H1 (cell line): ENCODE measurements around the gene MOB3B. TPM values are rescaled to one million over a fixed set of nuclear protein-coding genes. Genes with fewer than 3 reads are reported as not detected.

Source experiments
- CTCF ChIA-PET: fragments of 300-600 bp; sonication (Branson Sonifier 250); formaldehyde crosslinking; loops from one replicate; lab custom pipeline; 2021; ENCODE audit not compliant: partially characterized antibody; lab: Charles Lee
- POLR2A ChIA-PET: fragments of 300-600 bp; sonication (Branson Sonifier 250); formaldehyde crosslinking; loops from one replicate; lab custom pipeline; 2021; ENCODE audit warnings: inconsistent platforms; ENCODE audit not compliant: partially characterized antibody; lab: Charles Lee
- DNase-seq, 2 experiments: peaks; one replicate each; pipeline versions ENCODE4 v3.0.0 to v3.0.0-alpha.2; 2010 to 2022; ENCODE audit warnings: low spot score in 2 of 2, low read depth in 1 of 2, mixed read lengths in 1 of 2
- FAIRE-seq: peaks from 2 replicates; lab custom pipeline; 2011; peaks lifted over from hg19 to GRCh38; lab: Jason Lieb, UNC
- H2AFZ ChIP-seq: 2 replicates; pipeline ENCODE4 v1.8.1; 2012; ENCODE audit warnings: low read length, inconsistent platforms
- H2AK5ac ChIP-seq: 2 replicates; pipeline ENCODE4 v1.6.1; 2013; ENCODE audit warnings: low read depth, low read length
- H2BK120ac ChIP-seq: replicated peaks from 2 replicates; pipeline ENCODE3; 2013; ENCODE audit warnings: low read depth, low read length, inconsistent platforms
- H2BK12ac ChIP-seq: 2 replicates; pipeline ENCODE4 v1.6.1; 2013; ENCODE audit warnings: low read depth, low read length
- H2BK15ac ChIP-seq: 2 replicates; pipeline ENCODE4 v1.6.1; 2013; ENCODE audit warnings: low read length
- H2BK20ac ChIP-seq: 2 replicates; pipeline ENCODE4 v1.6.1; 2013; ENCODE audit warnings: low read length
- H2BK5ac ChIP-seq: 2 replicates; pipeline ENCODE4 v1.6.1; 2013; ENCODE audit warnings: low read depth, low read length
- H3K14ac ChIP-seq: 2 replicates; pipeline ENCODE4 v1.6.1; 2013; ENCODE audit warnings: inconsistent platforms; ENCODE audit not compliant: insufficient read length
- H3K18ac ChIP-seq: 2 replicates; pipeline ENCODE4 v1.6.1; 2013; ENCODE audit warnings: low read length; ENCODE audit errors: extremely low read depth
- H3K23ac ChIP-seq: 2 replicates; pipeline ENCODE4 v1.6.1; 2013; ENCODE audit warnings: inconsistent platforms; ENCODE audit not compliant: insufficient read length
- H3K23me2 ChIP-seq: 2 replicates; pipeline ENCODE4 v1.6.1; 2013; ENCODE audit warnings: low read depth, low read length
- H3K27ac ChIP-seq: 2 replicates; pipeline ENCODE4 v1.6.1; 2011; ENCODE audit warnings: low read depth, low read length, inconsistent platforms
- H3K27me3 ChIP-seq, 4 experiments: replicated peaks in 1 of 4; 1 replicate in 1 of 4; 2 replicates in 3 of 4; pipeline versions ENCODE4 v1.6.1 to v1.8.1; 2011 to 2013; ENCODE audit warnings: low read length in 3 of 4, mild to moderate bottlenecking in 3 of 4, inconsistent platforms in 2 of 4, mixed read lengths in 2 of 4, moderate library complexity in 1 of 4; ENCODE audit not compliant: control insufficient read depth in 3 of 4, insufficient read depth in 3 of 4; ENCODE audit errors: extremely low read depth in 1 of 4
- H3K36me3 ChIP-seq, 4 experiments: 2 replicates each; pipeline versions ENCODE4 v1.6.1 to v1.8.1; 2011 to 2013; ENCODE audit warnings: mild to moderate bottlenecking in 4 of 4, low read length in 3 of 4, moderate library complexity in 2 of 4, control low read depth in 1 of 4, inconsistent platforms in 1 of 4; ENCODE audit not compliant: insufficient read depth in 4 of 4, control insufficient read depth in 2 of 4
- H3K4ac ChIP-seq: replicated peaks from 2 replicates; pipeline ENCODE3; 2013; ENCODE audit warnings: low read length, low read depth, mixed read lengths, inconsistent platforms; ENCODE audit not compliant: insufficient read length
- H3K4me1 ChIP-seq, 4 experiments: replicated peaks in 1 of 4; 1 replicate in 1 of 4; 2 replicates in 3 of 4; pipeline versions ENCODE4 v1.6.1 to v1.8.1; 2011 to 2013; ENCODE audit warnings: low read length in 3 of 4, inconsistent platforms in 2 of 4, mixed read lengths in 1 of 4; ENCODE audit not compliant: insufficient read depth in 4 of 4, control insufficient read depth in 3 of 4
- H3K4me2 ChIP-seq, 2 experiments: 2 replicates each; pipeline versions ENCODE4 v1.6.1 to v1.8.1; 2011 to 2013; ENCODE audit warnings: low read depth in 2 of 2, low read length in 2 of 2, control low read depth in 1 of 2, inconsistent platforms in 1 of 2, mild to moderate bottlenecking in 1 of 2; ENCODE audit not compliant: insufficient read depth in 1 of 2
- H3K4me3 ChIP-seq, 4 experiments: fragments of 200-600, 300-600 bp in 1 of 4; sonication (generic), shearing (Covaris generic), sonication (Bioruptor Twin) in 1 of 4; 2 replicates each; pipeline versions ENCODE4 v1.5.1 to v1.8.1; 2011 to 2016; ENCODE audit warnings: low read length in 4 of 4, low read depth in 3 of 4, control low read depth in 2 of 4, inconsistent platforms in 2 of 4, mild to moderate bottlenecking in 2 of 4, mixed read lengths in 1 of 4, moderate library complexity in 1 of 4; ENCODE audit not compliant: insufficient read depth in 2 of 4; ENCODE audit errors: extremely low read depth in 1 of 4
- H3K56ac ChIP-seq: replicated peaks from 2 replicates; pipeline ENCODE3; 2013; ENCODE audit warnings: low read depth, mild to moderate bottlenecking, mixed read lengths, low read length, inconsistent platforms; ENCODE audit not compliant: insufficient read length
- H3K79me1 ChIP-seq: 2 replicates; pipeline ENCODE4 v1.6.1; 2013; ENCODE audit warnings: low read depth, low read length, control low read depth
- H3K79me2 ChIP-seq, 2 experiments: 2 replicates each; pipeline versions ENCODE4 v1.6.1 to v1.8.1; 2012 to 2013; ENCODE audit warnings: low read length in 2 of 2, mild to moderate bottlenecking in 2 of 2, inconsistent platforms in 1 of 2; ENCODE audit not compliant: insufficient read depth in 2 of 2, control insufficient read depth in 1 of 2
- H3K9ac ChIP-seq, 4 experiments: replicated peaks in 1 of 4; 1 replicate in 1 of 4; 2 replicates in 3 of 4; pipeline versions ENCODE4 v1.6.1 to v1.8.1; 2011 to 2013; ENCODE audit warnings: low read depth in 3 of 4, low read length in 3 of 4, control low read depth in 2 of 4, mild to moderate bottlenecking in 2 of 4, moderate library complexity in 2 of 4, inconsistent platforms in 1 of 4; ENCODE audit errors: extremely low read depth in 1 of 4
- H3K9me3 ChIP-seq, 2 experiments: 2 replicates each; pipeline versions ENCODE4 v1.6.1 to v1.8.1; 2012 to 2013; ENCODE audit warnings: mild to moderate bottlenecking in 2 of 2, moderate library complexity in 2 of 2, control low read depth in 1 of 2, inconsistent platforms in 1 of 2, low read depth in 1 of 2, low read length in 1 of 2, mixed read lengths in 1 of 2; ENCODE audit not compliant: insufficient read depth in 2 of 2
- H4K20me1 ChIP-seq, 2 experiments: replicated peaks in 1 of 2; 2 replicates each; pipeline versions ENCODE3 to v1.8.1; 2011 to 2013; ENCODE audit warnings: inconsistent platforms in 2 of 2, low read length in 2 of 2, mild to moderate bottlenecking in 1 of 2; ENCODE audit not compliant: insufficient read depth in 2 of 2, control insufficient read depth in 1 of 2
- H4K5ac ChIP-seq: 2 replicates; pipeline ENCODE4 v1.6.1; 2013; ENCODE audit warnings: low read length, low read depth, mixed read lengths, inconsistent platforms; ENCODE audit not compliant: insufficient read length
- H4K8ac ChIP-seq: 2 replicates; pipeline ENCODE4 v1.8.0; 2013; ENCODE audit warnings: mild to moderate bottlenecking, moderate library complexity, low read length, inconsistent platforms; ENCODE audit not compliant: insufficient read depth; ENCODE audit errors: extremely low read depth
- H4K91ac ChIP-seq: replicated peaks from 2 replicates; pipeline ENCODE3; 2013; ENCODE audit warnings: low read length, mixed read lengths, inconsistent platforms; ENCODE audit not compliant: insufficient read length
- MAFK ChIP-seq: IDR thresholded peaks from 2 replicates; pipeline ENCODE4 v1.6.1; 2012; ENCODE audit warnings: low read depth, mild to moderate bottlenecking, improper control_type of control experiment, low read length
- NRF1 ChIP-seq: IDR thresholded peaks from 2 replicates; pipeline ENCODE4 v1.6.1; 2011; ENCODE audit warnings: mild to moderate bottlenecking, low read depth, low read length, improper control_type of control experiment
- POLR2A ChIP-seq, 2 experiments: IDR thresholded peaks; 1 replicate in 1 of 2; 2 replicates in 1 of 2; pipeline ENCODE4 v1.6.1; 2011; ENCODE audit warnings: low read depth in 2 of 2, low read length in 2 of 2, mild to moderate bottlenecking in 2 of 2; ENCODE audit errors: control extremely low read depth in 1 of 2
- WGBS, 2 experiments: shearing (Covaris generic) in 1 of 2; methylation state at CpG; one replicate each; pipeline versions ENCODE4 v1.1.6 to v1.1.7; 2013 to 2015; ENCODE audit warnings: low lambda C conversion rate in 2 of 2, mixed read lengths in 2 of 2, inconsistent platforms in 1 of 2, low coverage in 1 of 2, missing lambda C conversion rate in 1 of 2; ENCODE audit not compliant: insufficient replicate concordance in 2 of 2, insufficient coverage in 1 of 2, insufficient read length in 1 of 2; ENCODE audit errors: extremely low coverage in 1 of 2, missing lambda C conversion rate in 1 of 2; 5-methylcytosine and 5-hydroxymethylcytosine counted together
- polyA plus RNA-seq, 7 experiments: library from polyadenylated mRNA; depleted of rRNA in 3 of 7; stranded (reverse) in 5 of 7; unstranded in 2 of 7; fragments of >200 nt in 5 of 7; fragments of 200-250 nt in 2 of 7; gene quantifications; 1 replicate in 5 of 7; 2 replicates in 1 of 7; 4 replicates in 1 of 7; pipeline versions ENCODE4 v1.2.1 to v1.2.3, GENCODE V29; 2011 to 2013; ENCODE audit warnings: missing spikeins in 2 of 7, mixed read lengths in 2 of 7
- total RNA-seq: library from RNA; stranded (reverse); fragmentation: NEBNext Ultra II Directional; extraction: Animal tissue kit (Norgen Biotek cat#: 25700); gene quantifications from 2 replicates; pipeline ENCODE4 v1.2.1, GENCODE V29; 2021

MOB3B gene
- total and polyA plus RNA-seq, 2 of the 8 experiments (the other 6 are each of a cell fraction or from before 2014, with no cell fraction given): 12.7 to 16.1 TPM

DNA sequence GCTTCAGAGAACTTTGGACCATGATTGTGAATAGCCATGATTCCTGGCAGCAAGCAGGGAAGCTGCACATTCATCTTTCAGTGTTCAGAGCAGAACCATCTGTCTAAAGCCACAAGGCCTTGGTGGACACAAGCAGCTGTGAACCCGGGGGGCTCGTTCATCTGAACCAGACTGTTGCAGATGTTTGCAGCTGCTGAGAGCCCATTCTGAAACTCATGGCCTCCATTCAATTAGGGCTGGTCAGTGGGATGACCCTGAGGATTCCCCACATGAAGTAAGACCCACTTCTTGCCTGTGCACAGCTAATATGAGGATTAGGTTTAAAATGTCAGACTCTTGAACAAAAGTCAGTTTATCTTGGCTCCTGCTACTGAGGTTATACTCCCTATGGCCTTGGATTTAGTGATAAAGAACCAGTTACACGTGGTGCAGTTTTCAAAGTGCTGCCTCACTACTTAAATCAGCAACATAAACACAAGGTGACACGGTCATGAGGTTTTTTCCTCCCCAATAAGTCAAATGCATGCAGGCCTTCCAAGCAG lies 115.3 kb downstream of the MOB3B start:
- TF ChIP-seq NRF1 (no peak), POLR2A (IDR thresholded peaks at IDR 0.05; ENCODE audit: control extremely low read depth in 1 of 2, low read depth in 2 of 2, low read length in 2 of 2) (no peak), MAFK (no peak)
- TF ChIP-seq, all 59 proteins: peak for 0
- H4K5ac ChIP-seq: no peak overlapping the region
- WGBS, 2 experiments: 97% methylated on average over 4 of the region's 4 CpGs; no CpG with 5 or more reads in 1 of the 2 experiments

More for the DNA sequence above, 115.3 kb downstream of the MOB3B start:
- Histone ChIP-seq H2AFZ (no peak overlapping the region), H3K23me2 (no peaks in the 10 kb centered on the region; the same call in 1 of the 2 replicates), H3K23ac (no peak overlapping the region), H2BK12ac (no peak overlapping the region), H3K4me1 (no peaks in the 10 kb centered on the region), H3K4ac (no peak overlapping the region), H3K79me2 (no peaks in the 10 kb centered on the region; a peak in 1 of 4 replicates), H2BK15ac (no peak overlapping the region), H3K27me3 (no peaks in the 10 kb centered on the region), H3K4me2 (no peak overlapping the region), H3K18ac (no peak overlapping the region), H3K9me3 (no peaks in the 10 kb centered on the region), H3K56ac (no peak overlapping the region), H3K4me3 (no peak overlapping the region), H2BK20ac (no peak overlapping the region), H2BK120ac (no peak overlapping the region), H2AK5ac (no peak overlapping the region), H4K8ac (no peak overlapping the region), H4K20me1 (no peaks in the 10 kb centered on the region), H2BK5ac (no peak overlapping the region), H3K9ac (no peak overlapping the region), H4K91ac (no peak overlapping the region), H3K14ac (no peak overlapping the region), H3K36me3 (no peaks in the 10 kb centered on the region), H3K79me1 (no peaks in the 10 kb centered on the region), H3K27ac (no peak overlapping the region)
- ChIA-PET POLR2A (no interaction called here), CTCF (interaction anchor here (0.6 to 1.6 kb wide), 3 partner anchors 10 to 100 kb away, joined by 3 to 5 read pairs (median 3); no protein-coding TSS in a partner anchor)
- FAIRE-seq (no peak), DNase-seq (no peak)
